Keratinocyte (primary cell): ENCODE results near the gene PLCL2. TPM values are rescaled to one million over a fixed set of nuclear protein-coding genes. Genes with fewer than 3 reads are reported as not detected.
A peak's percentile ranks its signal among the peaks of the same experiment; 100 is the strongest.

ENCODE experiments used
- DNase-seq: peaks from one replicate; pipeline ENCODE4 v3.0.0-alpha.2; 2011; ENCODE audit warnings: low read depth, missing footprints, low spot score
- FAIRE-seq: peaks from 2 replicates; lab custom pipeline; 2011; peaks lifted over from hg19 to GRCh38; lab: Jason Lieb, UNC
- H2AFZ ChIP-seq: 2 replicates; pipeline ENCODE4 v1.6.0; 2012; ENCODE audit warnings: low read length, control low read depth, inconsistent platforms; ENCODE audit not compliant: control insufficient read depth
- H3K27ac ChIP-seq: 2 replicates; pipeline ENCODE4 v1.5.1; 2011; ENCODE audit warnings: low read length; ENCODE audit not compliant: control insufficient read depth, insufficient read depth
- H3K27me3 ChIP-seq: 3 replicates; pipeline ENCODE4 v1.6.0; 2011; ENCODE audit warnings: low read length; ENCODE audit not compliant: control insufficient read depth, insufficient read depth; ENCODE audit errors: extremely low read depth
- H3K36me3 ChIP-seq, 2 experiments: 2 replicates in 1 of 2; 3 replicates in 1 of 2; pipeline ENCODE4 v1.5.1; 2011; ENCODE audit warnings: low read length in 2 of 2, mild to moderate bottlenecking in 1 of 2; ENCODE audit not compliant: control insufficient read depth in 2 of 2, insufficient read depth in 2 of 2; ENCODE audit errors: extremely low read depth in 1 of 2
- H3K4me1 ChIP-seq: 3 replicates; pipeline ENCODE4 v1.5.1; 2011; ENCODE audit warnings: low read length; ENCODE audit not compliant: control insufficient read depth, insufficient read depth; ENCODE audit errors: extremely low read depth
- H3K4me2 ChIP-seq: 3 replicates; pipeline ENCODE4 v1.6.0; 2011; ENCODE audit warnings: low read depth, low read length; ENCODE audit not compliant: control insufficient read depth, insufficient read depth; ENCODE audit errors: extremely low read depth
- H3K4me3 ChIP-seq, 3 experiments: fragments of 200-600 bp in 1 of 3; sonication (generic) in 1 of 3; 2 replicates in 2 of 3; 3 replicates in 1 of 3; pipeline ENCODE4 v1.5.1; 2011 to 2016; ENCODE audit warnings: low read length in 3 of 3, mild to moderate bottlenecking in 3 of 3, control low read depth in 2 of 3, inconsistent platforms in 1 of 3, low read depth in 1 of 3, mixed read lengths in 1 of 3, mixed run types in 1 of 3, moderate library complexity in 1 of 3; ENCODE audit not compliant: control insufficient read depth in 2 of 3, insufficient read depth in 2 of 3; ENCODE audit errors: extremely low read depth in 1 of 3
- H3K79me2 ChIP-seq: 2 replicates; pipeline ENCODE4 v1.6.0; 2012; ENCODE audit warnings: low read length; ENCODE audit not compliant: control insufficient read depth, insufficient read depth
- H3K9ac ChIP-seq: 3 replicates; pipeline ENCODE4 v1.6.0; 2011; ENCODE audit warnings: low read length; ENCODE audit not compliant: control insufficient read depth, insufficient read depth; ENCODE audit errors: extremely low read depth
- H3K9me1 ChIP-seq: 3 replicates; pipeline ENCODE4 v1.6.0; 2011; ENCODE audit warnings: low read length; ENCODE audit not compliant: control insufficient read depth, insufficient read depth; ENCODE audit errors: extremely low read depth
- H3K9me3 ChIP-seq: 2 replicates; pipeline ENCODE4 v1.5.1; 2012; ENCODE audit warnings: low read depth, low read length; ENCODE audit not compliant: control insufficient read depth
- H4K20me1 ChIP-seq: 3 replicates; pipeline ENCODE4 v1.6.0; 2011; ENCODE audit warnings: low read length; ENCODE audit not compliant: control insufficient read depth, insufficient read depth; ENCODE audit errors: extremely low read depth
- EZH2 ChIP-seq: IDR thresholded peaks from one replicate; pipeline ENCODE4 v1.6.1; 2012; ENCODE audit warnings: inconsistent platforms, mild to moderate bottlenecking, low read length, moderate library complexity
- dilution Hi-C: fragments of 300-500 bp; cut with MboI; formaldehyde crosslinking; loops from one replicate; pipeline ENCODE4 v1.7.0; 2020; ENCODE audit warnings: low sequenced_read_pairs; ENCODE audit not compliant: extremely low pct_ligation_motif_present
- polyA plus RNA-seq, 5 experiments: library from polyadenylated mRNA; depleted of rRNA in 3 of 5; stranded (reverse) in 3 of 5; stranded (forward) in 1 of 5; unstranded in 1 of 5; fragments of >200 nt; gene quantifications; 1 replicate in 1 of 5; 2 replicates in 3 of 5; 3 replicates in 1 of 5; pipeline versions ENCODE4 v1.2.1 to v1.2.3, GENCODE V29; 2011 to 2012; ENCODE audit warnings: missing spikeins in 2 of 5, low read depth in 1 of 5, low replicate concordance in 1 of 5
- TF ChIP-seq, protein P1 (sequence below), 3 experiments: IDR thresholded peaks in 1 of 3; conservative IDR thresholded peaks in 1 of 3; optimal IDR thresholded peaks in 1 of 3; 2 replicates in 2 of 3; 3 replicates in 1 of 3; pipeline versions ENCODE3 to v1.5.1; 2011; ENCODE audit warnings: low read length in 3 of 3, mild to moderate bottlenecking in 3 of 3, moderate library complexity in 2 of 3, control low read depth in 1 of 3, inconsistent platforms in 1 of 3; ENCODE audit not compliant: insufficient read depth in 2 of 3; ENCODE audit errors: extremely low read depth in 1 of 3

PLCL2 gene
- polyA plus RNA-seq, 1 donor (not counting 4 experiments of a cell fraction or from before 2014, with no cell fraction given) = 0.20 TPM

DNA sequence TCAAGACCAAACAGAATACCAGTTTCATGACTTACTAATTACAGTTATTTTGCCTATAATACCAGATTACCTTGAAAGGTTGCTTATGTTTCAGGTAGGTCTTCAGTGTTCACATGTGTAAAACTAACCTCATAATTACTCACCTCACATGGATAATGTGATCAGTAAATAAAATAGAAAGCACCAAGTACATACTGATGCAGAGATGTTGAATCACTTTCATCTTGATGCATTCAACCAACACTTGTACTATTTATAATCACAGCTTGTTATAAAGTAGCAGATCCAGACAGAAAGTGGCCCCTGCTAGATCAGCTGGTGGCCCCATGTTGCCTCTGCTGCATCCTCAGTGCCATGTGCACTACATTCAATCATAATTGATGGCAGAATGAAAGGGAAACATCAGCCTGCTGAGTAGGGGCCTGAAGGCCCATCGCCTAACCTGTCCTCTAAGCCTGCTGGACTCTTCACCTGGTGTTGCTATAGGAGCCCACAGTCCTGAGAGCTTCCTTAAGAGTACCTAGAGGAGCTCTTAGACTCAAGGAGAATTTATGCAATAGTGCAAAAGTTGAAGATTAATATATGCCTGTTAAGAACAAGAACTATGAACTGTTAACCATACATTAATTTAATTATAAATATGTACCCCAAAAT, 154.3 kb downstream of the PLCL2 start:
- no peaks in the 10 kb centered on the region for H3K9me1 ChIP-seq
- H3K4me3 ChIP-seq = no peak overlapping the region
- FAIRE-seq (no peak), DNase-seq (no peak)
- no peak overlapping the region for H3K9ac ChIP-seq
- no peaks in the 10 kb centered on the region for H3K27me3 ChIP-seq
- peak overlapping the region; percentile 4 for H3K4me2 ChIP-seq
- dilution Hi-C loops = no loop called here
- no peaks in the 10 kb centered on the region for H4K20me1 ChIP-seq
- TF ChIP-seq EZH2 = no peak
- TF ChIP-seq, protein P1, sequence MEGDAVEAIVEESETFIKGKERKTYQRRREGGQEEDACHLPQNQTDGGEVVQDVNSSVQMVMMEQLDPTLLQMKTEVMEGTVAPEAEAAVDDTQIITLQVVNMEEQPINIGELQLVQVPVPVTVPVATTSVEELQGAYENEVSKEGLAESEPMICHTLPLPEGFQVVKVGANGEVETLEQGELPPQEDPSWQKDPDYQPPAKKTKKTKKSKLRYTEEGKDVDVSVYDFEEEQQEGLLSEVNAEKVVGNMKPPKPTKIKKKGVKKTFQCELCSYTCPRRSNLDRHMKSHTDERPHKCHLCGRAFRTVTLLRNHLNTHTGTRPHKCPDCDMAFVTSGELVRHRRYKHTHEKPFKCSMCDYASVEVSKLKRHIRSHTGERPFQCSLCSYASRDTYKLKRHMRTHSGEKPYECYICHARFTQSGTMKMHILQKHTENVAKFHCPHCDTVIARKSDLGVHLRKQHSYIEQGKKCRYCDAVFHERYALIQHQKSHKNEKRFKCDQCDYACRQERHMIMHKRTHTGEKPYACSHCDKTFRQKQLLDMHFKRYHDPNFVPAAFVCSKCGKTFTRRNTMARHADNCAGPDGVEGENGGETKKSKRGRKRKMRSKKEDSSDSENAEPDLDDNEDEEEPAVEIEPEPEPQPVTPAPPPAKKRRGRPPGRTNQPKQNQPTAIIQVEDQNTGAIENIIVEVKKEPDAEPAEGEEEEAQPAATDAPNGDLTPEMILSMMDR (optimal IDR thresholded peaks at IDR 0.05 in 1 of 3, IDR thresholded peaks at IDR 0.05 in 1 of 3, conservative IDR thresholded peaks at IDR 0.05 in 1 of 3; ENCODE audit: extremely low read depth in 1 of 3, insufficient read depth in 2 of 3, low read length in 3 of 3) = no peak
- H2AFZ ChIP-seq = no peak overlapping the region
- H3K27ac ChIP-seq = peak overlapping the region; percentile 34
- H3K79me2 ChIP-seq = no peaks in the 10 kb centered on the region
- H3K4me1 ChIP-seq = peaks cover 23% of the 10 kb centered on the region
- H3K9me3 ChIP-seq = no peaks in the 10 kb centered on the region
- H3K36me3 ChIP-seq = no peaks in the 10 kb centered on the region

DNA sequence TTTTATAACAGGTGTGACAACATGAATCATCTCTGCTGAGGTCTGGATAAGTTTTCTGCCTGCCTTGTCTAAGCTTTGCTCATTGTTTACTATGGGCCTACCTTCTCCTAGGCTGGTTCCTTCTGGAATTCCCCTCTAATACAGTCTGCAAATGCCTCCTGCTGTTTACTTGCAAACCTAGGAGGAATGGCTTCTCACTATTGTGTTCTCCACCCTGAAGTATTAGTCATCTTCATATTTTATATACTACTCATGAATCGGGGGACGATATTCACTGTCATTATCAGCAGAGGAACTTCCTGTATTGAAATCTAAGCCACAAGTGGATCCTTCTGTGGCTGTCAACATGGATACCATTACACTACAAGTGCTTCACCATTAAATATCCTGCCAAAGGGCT, 154.8 kb downstream of the PLCL2 start:
- no peaks in the 10 kb centered on the region for H3K9me1 ChIP-seq
- no peak for TF ChIP-seq EZH2
- TF ChIP-seq, protein P1 (optimal IDR thresholded peaks at IDR 0.05 in 1 of 3, IDR thresholded peaks at IDR 0.05 in 1 of 3, conservative IDR thresholded peaks at IDR 0.05 in 1 of 3; ENCODE audit: extremely low read depth in 1 of 3, insufficient read depth in 2 of 3, low read length in 3 of 3) = no peak
- peak; percentile 75 for DNase-seq
- peaks cover 23% of the 10 kb centered on the region for H3K4me1 ChIP-seq
- H3K9ac ChIP-seq = no peak overlapping the region
- no peak overlapping the region for H3K4me3 ChIP-seq
- dilution Hi-C loops = no loop called here
- H4K20me1 ChIP-seq = no peaks in the 10 kb centered on the region
- no peaks in the 10 kb centered on the region for H3K9me3 ChIP-seq
- no peaks in the 10 kb centered on the region for H3K27me3 ChIP-seq
- FAIRE-seq = peak; percentile 86
- H2AFZ ChIP-seq = no peak overlapping the region
- H3K27ac ChIP-seq = peak overlapping the region; percentile 34
- H3K4me2 ChIP-seq = no peak overlapping the region
- H3K36me3 ChIP-seq = no peaks in the 10 kb centered on the region
- no peaks in the 10 kb centered on the region for H3K79me2 ChIP-seq
